Upper lobe of right lung (tissue), 1 donor: ENCODE measurements around the gene ITGAX. TPM values are rescaled to one million over a fixed set of nuclear protein-coding genes. Genes with fewer than 3 reads are reported as not detected.
A peak's percentile ranks its signal among the peaks of the same experiment; 100 is the strongest.

ENCODE experiments used
- ATAC-seq: fragments of 200-7000 bp; cut with Tn5 transposase; one replicate; pipeline ENCODE4 v1.9.1; 2020; ENCODE audit warnings: mild to moderate bottlenecking, moderate library complexity
- DNase-seq: peaks from one replicate; pipeline ENCODE4 v3.0.0-alpha.2; 2020
- H3K27ac ChIP-seq: fragments of 200-600 bp; one replicate; pipeline ENCODE4 v1.8.0; 2022
- H3K27me3 ChIP-seq: fragments of 200-600 bp; one replicate; pipeline ENCODE4 v1.8.0; 2022; ENCODE audit warnings: mild to moderate bottlenecking
- H3K36me3 ChIP-seq: fragments of 200-600 bp; one replicate; pipeline ENCODE4 v1.8.0; 2022
- H3K4me1 ChIP-seq: fragments of 200-600 bp; one replicate; pipeline ENCODE4 v1.8.0; 2022
- H3K4me3 ChIP-seq: fragments of 200-600 bp; one replicate; pipeline ENCODE4 v1.8.0; 2022; ENCODE audit warnings: mild to moderate bottlenecking
- H3K9me3 ChIP-seq: fragments of 200-600 bp; one replicate; pipeline ENCODE4 v1.8.0; 2022
- CTCF ChIP-seq: fragments of 200-600 bp; IDR thresholded peaks from one replicate; pipeline ENCODE4 v1.8.0; 2022; ENCODE audit warnings: antibody characterized with exemption
- intact Hi-C: fragments of 100-400 bp; cut with DNase I; formaldehyde crosslinking; loops from one replicate; pipeline ENCODE4 v1.11.0; 2022
- total RNA-seq: library from RNA; stranded (reverse); fragmentation: NEBNext Ultra II Directional; extraction: Animal tissue kit (Norgen Biotek cat#: 25700); gene quantifications from one replicate; pipeline ENCODE4 v1.2.1, GENCODE V29; 2021
- donor health status: DM: no; HTN: yes; CAD: no; lungs with severe emphysema.

Gene ITGAX
- total RNA-seq, 1 donor from 2014 or later = 184 TPM

- H3K36me3 ChIP-seq = no peaks in the 10 kb centered on the region
- no peak for TF ChIP-seq CTCF
- H3K4me1 ChIP-seq = no peaks in the 10 kb centered on the region
- DNase-seq (no peak), ATAC-seq (peak; percentile 67)
- H3K9me3 ChIP-seq = no peaks in the 10 kb centered on the region
- H3K27me3 ChIP-seq = no peaks in the 10 kb centered on the region
- no peak overlapping the region for H3K27ac ChIP-seq
- no peak overlapping the region for H3K4me3 ChIP-seq
- intact Hi-C loops = no loop called here
These were observed 5.3 kb downstream of the ITGAX start for GRCh38 chr16:31360251-31360650.

DNA sequence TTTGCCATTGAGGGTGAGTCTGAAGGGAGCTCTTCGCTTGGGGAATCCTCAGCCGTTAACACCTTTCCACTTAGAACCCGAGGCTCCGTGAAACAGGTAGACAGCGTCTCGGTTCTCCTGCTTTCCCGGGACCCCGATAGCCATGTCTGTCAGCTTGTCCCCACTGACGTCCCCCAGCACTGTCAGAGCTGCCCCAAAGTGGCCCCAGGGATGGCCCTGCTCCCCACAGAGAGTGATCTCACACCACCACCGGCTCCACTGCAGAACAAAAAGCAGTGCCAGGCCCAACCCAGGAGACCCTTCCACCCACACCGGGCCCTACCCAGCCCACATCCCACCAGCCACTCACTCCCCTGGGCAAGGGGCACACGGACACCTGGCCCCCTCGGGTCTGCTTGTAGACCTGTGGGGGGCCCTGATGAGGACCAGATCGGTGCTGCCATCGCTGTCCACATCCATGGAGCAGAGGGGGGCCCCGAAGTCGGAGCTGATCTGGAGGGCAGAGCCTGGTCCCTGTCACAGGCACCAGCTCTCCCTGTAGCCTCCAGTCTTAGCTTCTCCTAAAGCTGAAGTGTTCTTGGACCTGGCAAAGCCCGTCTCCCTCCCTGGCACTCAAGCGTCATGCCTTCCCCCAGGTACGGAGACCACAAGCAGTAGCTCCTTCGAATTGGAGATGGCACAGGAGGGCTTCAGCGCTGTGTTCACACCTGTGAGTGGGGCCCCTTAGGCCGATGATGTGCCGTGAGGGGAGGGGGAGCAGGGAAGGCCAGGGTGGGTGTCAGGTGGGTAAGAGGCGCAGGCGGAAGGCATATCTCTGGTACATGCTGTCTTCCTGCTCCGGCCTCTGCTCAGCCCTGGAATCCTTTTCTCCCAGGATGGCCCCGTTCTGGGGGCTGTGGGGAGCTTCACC is 6.5 kb downstream of the ITGAX start:
- Histone ChIP-seq H3K27ac (no peak overlapping the region), H3K36me3 (no peaks in the 10 kb centered on the region), H3K4me1 (no peaks in the 10 kb centered on the region), H3K9me3 (no peaks in the 10 kb centered on the region), H3K4me3 (no peak overlapping the region), H3K27me3 (no peaks in the 10 kb centered on the region)
- no peak for ATAC-seq
- no peak for DNase-seq
- TF ChIP-seq CTCF = no peak
- intact Hi-C loops = no loop called here

DNA sequence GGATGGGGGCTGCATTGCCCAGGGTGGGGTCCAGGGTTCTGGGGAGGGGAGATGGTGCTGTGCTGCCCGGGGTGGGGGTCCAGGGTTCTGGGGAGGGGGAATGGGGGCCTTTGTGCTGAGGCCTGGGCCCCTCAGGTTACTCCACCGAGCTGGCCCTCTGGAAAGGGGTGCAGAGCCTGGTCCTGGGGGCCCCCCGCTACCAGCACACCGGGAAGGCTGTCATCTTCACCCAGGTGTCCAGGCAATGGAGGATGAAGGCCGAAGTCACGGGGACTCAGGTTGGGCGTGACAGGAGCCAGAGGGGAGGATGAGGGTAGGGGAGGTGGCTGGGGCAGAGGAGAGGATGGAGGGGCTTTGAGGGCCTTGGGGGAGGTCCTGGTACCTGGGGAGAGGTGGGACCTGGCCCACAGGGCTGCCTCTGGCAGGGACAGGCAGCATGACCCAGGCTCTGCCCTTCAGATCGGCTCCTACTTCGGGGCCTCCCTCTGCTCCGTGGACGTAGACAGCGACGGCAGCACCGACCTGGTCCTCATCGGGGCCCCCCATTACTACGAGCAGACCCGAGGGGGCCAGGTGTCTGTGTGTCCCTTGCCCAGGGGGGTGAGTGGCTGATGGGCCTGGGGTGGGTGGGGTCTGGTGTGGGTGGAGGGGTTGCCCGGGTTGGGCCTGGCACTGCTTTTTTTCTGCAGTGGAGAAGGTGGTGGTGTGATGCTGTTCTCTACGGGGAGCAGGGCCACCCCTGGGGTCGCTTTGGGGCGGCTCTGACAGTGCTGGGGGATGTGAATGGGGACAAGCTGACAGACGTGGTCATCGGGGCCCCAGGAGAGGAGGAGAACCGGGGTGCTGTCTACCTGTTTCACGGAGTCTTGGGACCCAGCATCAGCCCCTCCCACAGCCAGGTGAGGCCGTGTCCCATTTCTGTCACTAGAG is 7.8 kb downstream of the ITGAX start:
- Histone ChIP-seq H3K27ac (no peak overlapping the region), H3K27me3 (no peaks in the 10 kb centered on the region), H3K4me3 (no peak overlapping the region), H3K9me3 (no peaks in the 10 kb centered on the region), H3K36me3 (no peaks in the 10 kb centered on the region), H3K4me1 (no peaks in the 10 kb centered on the region)
- DNase-seq (no peak), ATAC-seq (no peak)
- intact Hi-C loops = no loop called here
- TF ChIP-seq CTCF = no peak

DNA sequence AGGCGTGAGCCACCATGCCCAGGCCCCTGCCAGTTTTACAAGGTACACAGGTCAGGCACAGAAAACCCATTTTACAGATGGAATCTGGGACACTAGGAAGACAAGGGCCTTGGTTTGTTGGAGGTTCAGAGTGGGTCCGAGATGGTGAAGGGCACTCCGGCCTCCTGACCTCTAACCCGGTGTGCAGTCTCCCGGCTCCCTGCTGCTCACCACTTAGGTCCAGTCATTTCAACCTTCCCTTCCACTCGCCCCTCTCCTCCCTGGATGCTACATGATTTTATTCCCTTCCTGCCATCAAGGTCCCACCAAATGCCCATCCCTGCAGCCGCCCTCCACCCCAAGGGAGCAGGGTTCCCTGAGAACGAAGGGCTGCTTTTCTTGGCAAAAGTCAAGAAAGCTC is 8.7 kb downstream of the ITGAX start:
- ATAC-seq (no peak), DNase-seq (no peak)
- no peaks in the 10 kb centered on the region for H3K27me3 ChIP-seq
- H3K36me3 ChIP-seq = no peaks in the 10 kb centered on the region
- H3K9me3 ChIP-seq = no peaks in the 10 kb centered on the region
- no peak overlapping the region for H3K4me3 ChIP-seq
- TF ChIP-seq CTCF = no peak
- intact Hi-C loops = no loop called here
- H3K27ac ChIP-seq = no peak overlapping the region
- H3K4me1 ChIP-seq = no peaks in the 10 kb centered on the region

DNA sequence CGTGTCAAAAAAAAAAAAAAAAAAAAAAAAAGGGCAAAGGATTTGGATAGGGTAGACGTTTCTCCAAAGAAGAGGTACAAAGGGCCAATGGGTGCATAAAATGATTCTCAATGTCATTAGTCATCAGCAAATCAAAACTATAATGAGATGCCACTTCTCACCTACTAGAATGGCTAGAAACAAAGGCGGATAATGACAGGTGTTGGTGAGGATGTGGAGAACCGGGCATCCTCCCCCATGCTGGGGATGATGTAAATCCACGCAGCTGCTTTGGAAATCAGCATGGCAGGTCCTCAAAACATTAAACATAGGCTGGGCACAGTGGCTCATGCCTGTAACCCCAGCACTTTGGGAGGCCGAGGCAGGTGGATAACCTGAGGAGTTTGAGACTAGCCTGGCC is 9.4 kb downstream of the ITGAX start:
- H3K36me3 ChIP-seq = no peaks in the 10 kb centered on the region
- no peak for TF ChIP-seq CTCF
- DNase-seq = no peak
- no peaks in the 10 kb centered on the region for H3K27me3 ChIP-seq
- no peaks in the 10 kb centered on the region for H3K4me1 ChIP-seq
- H3K9me3 ChIP-seq = no peaks in the 10 kb centered on the region
- intact Hi-C loops = no loop called here
- H3K27ac ChIP-seq = no peak overlapping the region
- ATAC-seq = no peak
- no peak overlapping the region for H3K4me3 ChIP-seq
